Measurements from ENCODE around the gene TRPM2.

TRPM2 gene

DNA sequence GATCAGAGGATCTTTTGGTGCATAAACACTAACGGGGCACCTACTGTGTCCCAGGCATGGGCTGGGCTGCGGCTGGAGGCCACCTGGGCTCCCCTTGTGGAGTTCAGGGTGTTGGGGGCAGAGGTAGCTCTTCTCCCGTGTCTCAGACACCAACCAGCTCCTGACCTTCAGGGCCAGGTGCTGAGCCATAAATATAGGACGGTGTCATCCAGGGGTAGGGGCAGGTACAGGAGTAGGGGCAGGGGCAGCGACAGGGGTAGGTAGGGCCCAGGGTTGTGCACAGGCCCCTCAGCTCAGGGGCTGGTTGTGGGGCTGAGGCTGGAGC lies 83.9 kb downstream of the TRPM2 start:
- no peak overlapping the region for H3K4me3 ChIP-seq (ENCODE audit: low read depth, low read length)
- TF ChIP-seq, protein P1, sequence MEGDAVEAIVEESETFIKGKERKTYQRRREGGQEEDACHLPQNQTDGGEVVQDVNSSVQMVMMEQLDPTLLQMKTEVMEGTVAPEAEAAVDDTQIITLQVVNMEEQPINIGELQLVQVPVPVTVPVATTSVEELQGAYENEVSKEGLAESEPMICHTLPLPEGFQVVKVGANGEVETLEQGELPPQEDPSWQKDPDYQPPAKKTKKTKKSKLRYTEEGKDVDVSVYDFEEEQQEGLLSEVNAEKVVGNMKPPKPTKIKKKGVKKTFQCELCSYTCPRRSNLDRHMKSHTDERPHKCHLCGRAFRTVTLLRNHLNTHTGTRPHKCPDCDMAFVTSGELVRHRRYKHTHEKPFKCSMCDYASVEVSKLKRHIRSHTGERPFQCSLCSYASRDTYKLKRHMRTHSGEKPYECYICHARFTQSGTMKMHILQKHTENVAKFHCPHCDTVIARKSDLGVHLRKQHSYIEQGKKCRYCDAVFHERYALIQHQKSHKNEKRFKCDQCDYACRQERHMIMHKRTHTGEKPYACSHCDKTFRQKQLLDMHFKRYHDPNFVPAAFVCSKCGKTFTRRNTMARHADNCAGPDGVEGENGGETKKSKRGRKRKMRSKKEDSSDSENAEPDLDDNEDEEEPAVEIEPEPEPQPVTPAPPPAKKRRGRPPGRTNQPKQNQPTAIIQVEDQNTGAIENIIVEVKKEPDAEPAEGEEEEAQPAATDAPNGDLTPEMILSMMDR (IDR thresholded peaks at IDR 0.05; ENCODE audit: low read depth, low read length), result no peak

DNA sequence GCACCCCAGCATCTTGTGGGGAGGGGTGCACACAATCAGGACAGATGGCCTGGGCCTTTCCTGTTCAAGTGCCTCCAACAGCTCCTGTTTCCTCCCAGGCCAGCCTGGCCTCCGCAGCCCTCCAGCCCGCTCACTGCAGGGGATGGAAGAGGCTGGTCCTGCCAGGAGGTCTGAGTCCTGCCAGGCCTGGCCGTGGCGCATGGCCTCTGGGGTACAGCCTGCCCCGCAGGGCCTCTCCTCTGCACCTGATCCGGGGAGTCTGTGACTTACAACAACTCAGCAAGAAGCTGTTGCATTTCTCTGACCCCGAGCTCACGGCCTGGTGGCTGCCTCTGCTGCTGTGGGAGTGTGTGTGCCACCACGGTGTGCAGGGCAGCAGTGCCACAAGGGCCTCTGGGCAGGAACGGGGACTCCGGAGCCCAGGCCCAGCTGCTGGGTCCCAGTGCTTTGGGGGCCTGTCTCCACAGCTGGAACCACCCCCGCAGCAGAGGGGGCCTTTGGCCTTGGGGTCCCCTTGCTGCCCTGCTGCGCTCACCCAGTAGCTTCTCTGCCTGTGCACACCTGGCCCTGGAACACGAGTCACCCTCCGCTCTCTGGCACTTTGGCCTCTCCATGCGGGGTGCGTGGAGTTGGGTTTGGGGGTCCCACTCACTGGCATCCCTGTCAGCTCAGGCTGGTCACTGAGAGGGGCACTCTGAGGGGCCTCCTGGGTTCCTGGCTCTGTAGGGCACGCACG lies 84.4 kb downstream of the TRPM2 start:
- no peak overlapping the region for H3K4me3 ChIP-seq (ENCODE audit: low read depth, low read length)
- TF ChIP-seq, protein P1 (IDR thresholded peaks at IDR 0.05; ENCODE audit: low read depth, low read length), result no peak

DNA sequence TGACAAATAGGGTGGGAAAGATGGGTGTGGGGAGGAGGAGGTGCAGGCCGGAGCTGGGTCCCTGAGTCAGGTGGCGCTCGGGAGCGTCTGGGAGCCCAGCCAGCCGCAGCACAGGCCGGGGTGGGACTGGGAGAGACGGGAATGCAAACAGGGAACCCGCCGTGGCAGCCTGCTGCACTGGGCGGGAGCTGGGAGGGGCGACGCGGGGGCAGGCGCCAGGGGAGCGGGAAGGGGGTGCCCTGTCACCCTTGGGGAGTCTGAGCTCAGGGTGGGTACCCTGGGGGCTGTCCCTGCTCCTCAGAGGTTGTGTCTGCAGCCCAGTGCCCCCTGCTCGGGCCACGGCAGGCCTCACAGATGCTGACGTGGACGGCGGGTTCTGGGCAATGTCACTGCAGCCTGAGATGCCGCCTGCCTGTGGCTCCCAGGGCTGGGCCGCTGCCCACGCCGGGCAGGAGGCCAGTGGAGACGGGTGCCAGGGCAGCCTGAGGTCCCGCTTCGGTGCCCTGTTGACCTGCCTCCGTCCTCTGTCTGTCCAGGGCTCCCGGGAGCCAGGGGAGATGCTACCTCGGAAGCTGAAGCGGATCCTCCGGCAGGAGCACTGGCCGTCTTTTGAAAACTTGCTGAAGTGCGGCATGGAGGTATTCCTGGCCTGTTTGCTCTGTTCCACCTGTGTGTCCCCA lies 85.2 kb downstream of the TRPM2 start:
- no peak overlapping the region for H3K4me3 ChIP-seq (ENCODE audit: low read depth, low read length)
- TF ChIP-seq, protein P1 (IDR thresholded peaks at IDR 0.05; ENCODE audit: low read depth, low read length), result no peak

DNA sequence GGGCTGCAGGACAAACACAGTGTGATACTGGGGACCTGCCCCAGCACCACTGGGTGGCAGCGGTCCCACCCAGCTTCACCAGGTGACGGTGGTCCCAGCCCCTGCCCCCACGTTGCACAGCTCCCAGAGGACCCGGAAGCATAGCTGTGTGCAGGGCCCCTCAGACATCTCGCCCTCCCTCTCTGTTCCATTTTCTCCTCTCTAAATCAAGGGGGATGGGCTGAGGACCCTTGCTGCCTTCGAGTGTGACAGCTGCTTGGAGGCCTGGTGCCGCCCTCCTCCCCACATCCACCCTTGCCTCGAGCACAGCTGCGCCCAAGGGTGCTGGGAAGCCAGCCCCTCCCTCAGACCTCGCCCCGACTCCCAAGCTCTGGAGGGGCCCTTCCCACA lies 85.8 kb downstream of the TRPM2 start:
- H3K4me3 ChIP-seq (ENCODE audit: low read depth, low read length), result no peak overlapping the region
- TF ChIP-seq, protein P1 (IDR thresholded peaks at IDR 0.05; ENCODE audit: low read depth, low read length), result no peak

DNA sequence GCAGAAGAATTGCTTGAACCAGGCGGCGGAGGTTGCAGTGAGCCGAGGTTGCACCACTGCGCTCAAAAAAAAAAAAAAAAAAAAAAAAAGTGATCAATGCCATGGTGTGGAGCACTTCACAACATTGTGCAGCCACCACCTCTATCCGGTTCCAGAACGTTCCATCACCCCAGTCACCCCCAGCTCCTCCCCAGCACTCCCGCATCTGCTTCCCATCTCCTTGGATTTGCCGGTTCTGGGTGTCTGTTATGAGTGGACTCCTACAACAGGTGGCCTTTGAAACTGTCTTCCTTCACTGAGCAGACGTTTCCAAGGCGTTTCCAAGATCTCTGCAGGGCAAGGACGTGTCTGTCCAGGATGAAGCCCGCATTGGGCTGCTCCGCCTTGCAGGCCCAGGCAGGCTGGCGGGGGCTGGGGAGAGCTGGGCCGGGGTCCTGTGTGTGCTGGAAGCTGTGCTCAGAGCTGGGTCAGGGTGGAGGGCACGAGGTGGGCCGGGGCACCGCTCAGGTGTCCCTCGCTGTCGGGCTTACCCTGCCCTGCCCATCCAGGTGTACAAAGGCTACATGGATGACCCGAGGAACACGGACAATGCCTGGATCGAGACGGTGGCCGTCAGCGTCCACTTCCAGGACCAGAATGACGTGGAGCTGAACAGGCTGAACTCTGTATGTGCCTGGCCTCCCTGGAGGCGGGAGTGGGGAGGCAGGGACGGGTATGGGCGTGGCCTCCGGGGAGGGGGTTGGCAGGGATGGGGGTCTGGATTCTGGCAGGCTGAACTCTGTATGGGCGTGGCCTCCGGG lies 87.0 kb downstream of the TRPM2 start:
- H3K4me3 ChIP-seq (ENCODE audit: low read depth, low read length), result no peak overlapping the region
- TF ChIP-seq, protein P1 (IDR thresholded peaks at IDR 0.05; ENCODE audit: low read depth, low read length), result no peak

DNA sequence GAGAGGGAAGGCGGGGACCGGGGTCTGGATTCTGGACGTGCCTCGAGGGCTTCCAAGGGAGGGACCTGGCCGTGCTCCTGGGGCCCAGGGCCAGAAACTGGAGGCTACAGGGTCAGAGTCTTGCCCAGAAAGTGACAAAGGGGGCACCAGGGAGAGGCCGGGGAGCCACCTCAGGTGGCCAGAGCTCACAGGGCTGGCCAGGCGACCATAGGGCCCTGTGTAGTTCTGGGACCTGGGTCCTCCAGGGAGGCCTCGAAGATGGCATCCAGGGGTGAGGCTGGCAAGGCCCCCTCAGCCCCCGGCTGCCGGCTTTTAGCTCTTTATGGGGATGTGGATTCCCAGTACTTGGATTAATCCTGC lies 87.6 kb downstream of the TRPM2 start:
- TF ChIP-seq, protein P1 (IDR thresholded peaks at IDR 0.05; ENCODE audit: low read depth, low read length), result no peak
- H3K4me3 ChIP-seq (ENCODE audit: low read depth, low read length), result no peak overlapping the region

Measured in WI38 (cell line).